IMR-90 (cell line): ENCODE data around the gene RELN. TPM values are rescaled to one million over a fixed set of nuclear protein-coding genes. Genes with fewer than 3 reads are reported as not detected.

ENCODE experiments used
- ATAC-seq: fragments of 200-7000 bp; cut with Tn5 transposase; 2 replicates; pipeline ENCODE4 v1.9.1; 2020; ENCODE audit warnings: low read depth, mild to moderate bottlenecking, moderate library complexity
- BruUV-seq: library from RNA; stranded (reverse); fragments of 400-500 nt; replicated peaks from 2 replicates; lab custom pipeline; 2021; lab: Mats Ljungman, UMichigan
- CTCF ChIA-PET: fragments of 300-600 bp; formaldehyde crosslinking; extraction: SDS; loops from one replicate; lab custom pipeline; 2021; ENCODE audit warnings: antibody characterized with exemption; lab: Yijun Ruan, JAX
- POLR2A ChIA-PET: fragments of 300-600 bp; sonication (Branson Sonifier 250); formaldehyde crosslinking; loops from one replicate; lab custom pipeline; 2022; ENCODE audit warnings: antibody characterized with exemption; ENCODE audit not compliant: unreplicated experiment; lab: Charles Lee
- DNase-seq: peaks from one replicate; pipeline ENCODE4 v3.0.0; 2013
- H2AFZ ChIP-seq: replicated peaks from 2 replicates; pipeline ENCODE3; 2013; ENCODE audit warnings: low read length, mild to moderate bottlenecking; ENCODE audit not compliant: poor library complexity
- H2AK5ac ChIP-seq: 2 replicates; pipeline ENCODE4 v1.6.1; 2013; ENCODE audit warnings: low read depth, low read length, inconsistent platforms
- H2AK9ac ChIP-seq: replicated peaks from 2 replicates; pipeline ENCODE3; 2013; ENCODE audit warnings: mild to moderate bottlenecking, low read depth, low read length, moderate library complexity; ENCODE audit not compliant: poor library complexity
- H2BK120ac ChIP-seq: 2 replicates; pipeline ENCODE4 v1.6.1; 2013; ENCODE audit warnings: low read depth, low read length, inconsistent platforms
- H2BK15ac ChIP-seq: 3 replicates; pipeline ENCODE4 v1.6.1; 2013; ENCODE audit warnings: low read depth, low read length, inconsistent platforms
- H2BK20ac ChIP-seq: 2 replicates; pipeline ENCODE4 v1.6.1; 2013; ENCODE audit warnings: low read depth, mild to moderate bottlenecking, inconsistent platforms, low read length, moderate library complexity
- H2BK5ac ChIP-seq: 2 replicates; pipeline ENCODE4 v1.6.1; 2013; ENCODE audit warnings: mild to moderate bottlenecking, low read depth, low read length, inconsistent platforms; ENCODE audit not compliant: poor library complexity, severe bottlenecking
- H3K14ac ChIP-seq: replicated peaks from 2 replicates; pipeline ENCODE4 v1.6.1; 2013; ENCODE audit warnings: low read depth, low read length, inconsistent platforms
- H3K18ac ChIP-seq: 2 replicates; pipeline ENCODE4 v1.6.1; 2013; ENCODE audit warnings: low read depth, low read length, control low read depth
- H3K23ac ChIP-seq: 2 replicates; pipeline ENCODE4 v1.6.1; 2013; ENCODE audit warnings: low read depth, low read length, inconsistent platforms
- H3K27ac ChIP-seq: 2 replicates; pipeline ENCODE4 v1.5.1; 2013; ENCODE audit warnings: mild to moderate bottlenecking, control low read depth, low read length; ENCODE audit not compliant: insufficient read depth
- H3K27me3 ChIP-seq: 2 replicates; pipeline ENCODE4 v1.6.1; 2013; ENCODE audit warnings: low read length; ENCODE audit not compliant: control insufficient read depth, insufficient read depth
- H3K36me3 ChIP-seq: 2 replicates; pipeline ENCODE4 v1.6.1; 2013; ENCODE audit warnings: low read length, mixed read lengths; ENCODE audit not compliant: control insufficient read depth, insufficient read depth
- H3K4ac ChIP-seq: 2 replicates; pipeline ENCODE4 v1.6.1; 2013; ENCODE audit warnings: low read depth, low read length, inconsistent platforms
- H3K4me1 ChIP-seq: 2 replicates; pipeline ENCODE4 v1.6.1; 2013; ENCODE audit warnings: low read length, mixed read lengths; ENCODE audit not compliant: control insufficient read depth, insufficient read depth
- H3K4me2 ChIP-seq: 2 replicates; pipeline ENCODE4 v1.6.1; 2013; ENCODE audit warnings: low read depth, mild to moderate bottlenecking, control low read depth, low read length, moderate library complexity
- H3K4me3 ChIP-seq: 2 replicates; pipeline ENCODE4 v1.5.1; 2013; ENCODE audit warnings: low read depth, mild to moderate bottlenecking, control low read depth, low read length, moderate library complexity; ENCODE audit not compliant: insufficient read depth
- H3K56ac ChIP-seq: 2 replicates; pipeline ENCODE4 v1.6.1; 2013; ENCODE audit warnings: low read length, inconsistent platforms; ENCODE audit not compliant: insufficient read depth; ENCODE audit errors: extremely low read depth
- H3K79me1 ChIP-seq, 2 experiments: 2 replicates each; pipeline ENCODE4 v1.6.1; 2013; ENCODE audit warnings: low read length in 2 of 2, inconsistent platforms in 1 of 2, low read depth in 1 of 2
- H3K9ac ChIP-seq: 2 replicates; pipeline ENCODE4 v1.6.1; 2013; ENCODE audit warnings: low read depth, low read length, control low read depth
- H3K9me1 ChIP-seq: 2 replicates; pipeline ENCODE4 v1.6.1; 2013; ENCODE audit warnings: low read length, inconsistent platforms; ENCODE audit not compliant: insufficient read depth
- H3K9me3 ChIP-seq: 2 replicates; pipeline ENCODE4 v1.6.1; 2013; ENCODE audit warnings: low read length; ENCODE audit not compliant: control insufficient read depth, insufficient read depth
- H4K20me1 ChIP-seq: 2 replicates; pipeline ENCODE4 v1.6.1; 2013; ENCODE audit warnings: low read length, inconsistent platforms; ENCODE audit not compliant: insufficient read depth
- H4K5ac ChIP-seq: 2 replicates; pipeline ENCODE4 v1.6.1; 2013; ENCODE audit warnings: mild to moderate bottlenecking, low read depth, low read length, control low read depth
- H4K8ac ChIP-seq, 2 experiments: 2 replicates each; pipeline ENCODE4 v1.6.1; 2013; ENCODE audit warnings: low read depth in 2 of 2, low read length in 2 of 2, control low read depth in 1 of 2, inconsistent platforms in 1 of 2
- H4K91ac ChIP-seq: 2 replicates; pipeline ENCODE4 v1.6.1; 2013; ENCODE audit warnings: low read depth, low read length, inconsistent platforms; ENCODE audit not compliant: insufficient read depth
- BHLHE40 ChIP-seq: fragments of 150-350 bp; IDR thresholded peaks from 2 replicates; pipeline ENCODE4 v1.6.1; 2016; ENCODE audit warnings: mild to moderate bottlenecking, low read depth, low read length
- CEBPB ChIP-seq: IDR thresholded peaks from 2 replicates; pipeline ENCODE4 v1.6.1; 2012; ENCODE audit warnings: low read depth, low read length, improper control_type of control experiment
- CHD1 ChIP-seq: IDR thresholded peaks from 2 replicates; pipeline ENCODE4 v1.6.1; 2012; ENCODE audit warnings: low read depth, low read length, improper control_type of control experiment
- FOS ChIP-seq: fragments of 150-350 bp; IDR thresholded peaks from 2 replicates; pipeline ENCODE4 v1.6.1; 2016; ENCODE audit warnings: low read depth, low read length
- MAFK ChIP-seq: IDR thresholded peaks from 2 replicates; pipeline ENCODE4 v1.6.1; 2012; ENCODE audit warnings: low read depth, low read length, improper control_type of control experiment
- MAZ ChIP-seq: IDR thresholded peaks from 2 replicates; pipeline ENCODE4 v1.6.1; 2012; ENCODE audit warnings: low read depth, mild to moderate bottlenecking, low read length, improper control_type of control experiment, moderate library complexity, borderline replicate concordance
- MXI1 ChIP-seq: IDR thresholded peaks from 2 replicates; pipeline ENCODE4 v1.6.1; 2012; ENCODE audit warnings: low read depth, mild to moderate bottlenecking, low read length, moderate library complexity, borderline replicate concordance
- NFE2L2 ChIP-seq: fragments of 150-350 bp; IDR thresholded peaks from 2 replicates; pipeline ENCODE4 v1.6.1; 2016; ENCODE audit warnings: low read depth, mild to moderate bottlenecking, low read length
- POLR2A ChIP-seq: IDR thresholded peaks from 2 replicates; pipeline ENCODE4 v1.6.1; 2012; ENCODE audit warnings: mild to moderate bottlenecking, low read depth, low read length
- RFX5 ChIP-seq: IDR thresholded peaks from 2 replicates; pipeline ENCODE4 v1.8.0; 2012; ENCODE audit warnings: low read depth, mild to moderate bottlenecking, low read length, moderate library complexity
- SMC3 ChIP-seq: fragments of 150-350 bp; IDR thresholded peaks from 2 replicates; pipeline ENCODE4 v1.6.1; 2016; ENCODE audit warnings: low read depth, mild to moderate bottlenecking, antibody characterized with exemption, low read length, moderate library complexity
- WGBS, 2 experiments: methylation state at CpG; one replicate each; pipeline versions ENCODE4 v1.1.5 to v1.1.7; 2013; ENCODE audit warnings: missing lambda C conversion rate in 2 of 2; ENCODE audit not compliant: insufficient read length in 1 of 2; ENCODE audit errors: extremely low coverage in 2 of 2; 5-methylcytosine and 5-hydroxymethylcytosine counted together
- dilution Hi-C: fragments of 300-500 bp; cut with HindIII; formaldehyde crosslinking; loops from one replicate; pipeline ENCODE4 v1.14.3; 2018; ENCODE audit warnings: low sequenced_read_pairs; ENCODE audit not compliant: unreplicated experiment
- in situ Hi-C: fragments of 300-500 bp; cut with MboI; formaldehyde crosslinking; loops from 3 replicates; pipeline ENCODE4 v1.14.3; 2019; ENCODE audit warnings: low sequenced_read_pairs, inconsistent platforms, mixed read lengths
- intact Hi-C: fragments of 100-400 bp; cut with micrococcal nuclease; formaldehyde crosslinking; loops from 2 replicates; pipeline ENCODE4 v1.10.0; 2022
- polyA plus RNA-seq, 3 experiments: library from polyadenylated mRNA; depleted of rRNA; stranded (reverse); fragments of >200 nt; gene quantifications; 2 replicates each; pipeline ENCODE4 v1.2.3, GENCODE V29; 2012; ENCODE audit warnings: low replicate concordance in 1 of 3
- total RNA-seq: library from RNA; depleted of rRNA; stranded (reverse); fragments of >200 nt; gene quantifications from 2 replicates; pipeline ENCODE4 v1.2.3, GENCODE V29; 2012
- TF ChIP-seq, protein P1 (sequence below): fragments of 150-350 bp; IDR thresholded peaks from 2 replicates; pipeline ENCODE4 v1.6.1; 2017; ENCODE audit warnings: mild to moderate bottlenecking, antibody characterized with exemption, low read length, low read depth
- TF ChIP-seq, protein P2 (sequence below): conservative IDR thresholded peaks from 2 replicates; pipeline ENCODE4 v1.5.1; 2012; ENCODE audit warnings: mild to moderate bottlenecking, low read depth, low read length, improper control_type of control experiment
- TF ChIP-seq, protein P3 (sequence below): fragments of 150-350 bp; IDR thresholded peaks from 2 replicates; pipeline ENCODE4 v1.6.1; 2016; ENCODE audit warnings: low read depth, mild to moderate bottlenecking, low read length, moderate library complexity, borderline replicate concordance

Gene RELN
- total and polyA plus RNA-seq, 2 of the 4 experiments (the other 2 are of a cell fraction) = 14.7 to 23.7 TPM

DNA sequence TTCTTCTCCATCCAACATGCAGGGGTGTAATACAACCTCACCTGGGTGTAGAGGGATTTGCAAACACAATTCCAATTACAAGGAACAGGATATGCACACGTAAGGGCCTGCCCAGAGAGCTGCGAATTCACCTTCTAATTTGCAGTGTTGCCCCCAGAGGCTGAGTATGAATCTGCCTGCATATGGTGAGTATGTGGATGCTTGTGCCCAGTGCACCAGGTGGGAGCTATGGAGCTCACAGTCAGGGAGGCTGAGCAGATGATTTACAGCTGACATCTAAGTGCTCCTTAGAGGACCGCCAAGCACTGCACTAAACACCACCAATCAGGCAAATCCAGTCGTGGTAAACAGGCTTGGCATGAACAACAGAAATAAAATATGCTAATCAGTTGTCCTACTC is 132.0 kb downstream of the RELN start:
- no peak overlapping the region; the same call in 1 of the 2 replicates for H3K23ac ChIP-seq
- H4K91ac ChIP-seq = peak overlapping the region; percentile 63; the same call in 1 of the 2 replicates
- intact Hi-C loops = no loop called here
- H2AK9ac ChIP-seq = peak overlapping the region; percentile 42
- peaks cover 4% of the 10 kb centered on the region for H3K4me1 ChIP-seq
- no peak overlapping the region for H3K4me2 ChIP-seq
- peaks cover 0 to 4% of the 10 kb centered on the region in 2 experiments; a peak in 1 of 4 replicates for H3K79me1 ChIP-seq
- H3K9me1 ChIP-seq = peaks cover 4% of the 10 kb centered on the region; the same call in 1 of the 2 replicates
- peak overlapping the region; percentile 32 for H2AFZ ChIP-seq
- H4K5ac ChIP-seq = no peak overlapping the region; the same call in 1 of the 2 replicates
- no TSS peak for BruUV-seq
- peak overlapping the region; percentile 45; the same call in 1 of the 2 replicates for H2BK20ac ChIP-seq
- ChIA-PET POLR2A (no interaction called here), CTCF (no interaction called here)
- H2BK120ac ChIP-seq = peak overlapping the region; percentile 54
- H3K18ac ChIP-seq = no peak overlapping the region; the same call in 1 of the 2 replicates
- DNase-seq (no peak), ATAC-seq (no peak)
- H3K4me3 ChIP-seq = no peak overlapping the region
- H2BK5ac ChIP-seq = peak overlapping the region; percentile 26
- H3K4ac ChIP-seq = peak overlapping the region; percentile 56
- TF ChIP-seq RFX5 (no peak), FOS (no peak), SMC3 (no peak), MXI1 (no peak), POLR2A (no peak), BHLHE40 (no peak), MAZ (no peak), NFE2L2 (no peak), MAFK (no peak), CEBPB (no peak), CHD1 (no peak)
- TF ChIP-seq, protein P1, sequence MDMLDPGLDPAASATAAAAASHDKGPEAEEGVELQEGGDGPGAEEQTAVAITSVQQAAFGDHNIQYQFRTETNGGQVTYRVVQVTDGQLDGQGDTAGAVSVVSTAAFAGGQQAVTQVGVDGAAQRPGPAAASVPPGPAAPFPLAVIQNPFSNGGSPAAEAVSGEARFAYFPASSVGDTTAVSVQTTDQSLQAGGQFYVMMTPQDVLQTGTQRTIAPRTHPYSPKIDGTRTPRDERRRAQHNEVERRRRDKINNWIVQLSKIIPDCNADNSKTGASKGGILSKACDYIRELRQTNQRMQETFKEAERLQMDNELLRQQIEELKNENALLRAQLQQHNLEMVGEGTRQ = no peak
- TF ChIP-seq, protein P2, sequence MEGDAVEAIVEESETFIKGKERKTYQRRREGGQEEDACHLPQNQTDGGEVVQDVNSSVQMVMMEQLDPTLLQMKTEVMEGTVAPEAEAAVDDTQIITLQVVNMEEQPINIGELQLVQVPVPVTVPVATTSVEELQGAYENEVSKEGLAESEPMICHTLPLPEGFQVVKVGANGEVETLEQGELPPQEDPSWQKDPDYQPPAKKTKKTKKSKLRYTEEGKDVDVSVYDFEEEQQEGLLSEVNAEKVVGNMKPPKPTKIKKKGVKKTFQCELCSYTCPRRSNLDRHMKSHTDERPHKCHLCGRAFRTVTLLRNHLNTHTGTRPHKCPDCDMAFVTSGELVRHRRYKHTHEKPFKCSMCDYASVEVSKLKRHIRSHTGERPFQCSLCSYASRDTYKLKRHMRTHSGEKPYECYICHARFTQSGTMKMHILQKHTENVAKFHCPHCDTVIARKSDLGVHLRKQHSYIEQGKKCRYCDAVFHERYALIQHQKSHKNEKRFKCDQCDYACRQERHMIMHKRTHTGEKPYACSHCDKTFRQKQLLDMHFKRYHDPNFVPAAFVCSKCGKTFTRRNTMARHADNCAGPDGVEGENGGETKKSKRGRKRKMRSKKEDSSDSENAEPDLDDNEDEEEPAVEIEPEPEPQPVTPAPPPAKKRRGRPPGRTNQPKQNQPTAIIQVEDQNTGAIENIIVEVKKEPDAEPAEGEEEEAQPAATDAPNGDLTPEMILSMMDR = no peak
- TF ChIP-seq, protein P3, sequence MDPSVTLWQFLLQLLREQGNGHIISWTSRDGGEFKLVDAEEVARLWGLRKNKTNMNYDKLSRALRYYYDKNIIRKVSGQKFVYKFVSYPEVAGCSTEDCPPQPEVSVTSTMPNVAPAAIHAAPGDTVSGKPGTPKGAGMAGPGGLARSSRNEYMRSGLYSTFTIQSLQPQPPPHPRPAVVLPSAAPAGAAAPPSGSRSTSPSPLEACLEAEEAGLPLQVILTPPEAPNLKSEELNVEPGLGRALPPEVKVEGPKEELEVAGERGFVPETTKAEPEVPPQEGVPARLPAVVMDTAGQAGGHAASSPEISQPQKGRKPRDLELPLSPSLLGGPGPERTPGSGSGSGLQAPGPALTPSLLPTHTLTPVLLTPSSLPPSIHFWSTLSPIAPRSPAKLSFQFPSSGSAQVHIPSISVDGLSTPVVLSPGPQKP = no peak
- in situ Hi-C loops = no loop called here
- no peak overlapping the region; the same call in 1 of the 2 replicates for H2AK5ac ChIP-seq
- 0 out of 3 replicates have a peak overlapping the region, but pooled peaks have one; percentile 26 for H2BK15ac ChIP-seq
- H4K8ac ChIP-seq = peak overlapping the region in 1 of 2 experiments; percentile 39; a peak in 1 of 4 replicates
- H3K56ac ChIP-seq = no peak overlapping the region
- H3K36me3 ChIP-seq = no peaks in the 10 kb centered on the region
- WGBS, 2 experiments = no CpG with 5 or more reads among the region's 4 CpGs
- H3K14ac ChIP-seq = peak overlapping the region; percentile 71
- dilution Hi-C loops = no loop called here
- H3K9me3 ChIP-seq = no peaks in the 10 kb centered on the region
- H4K20me1 ChIP-seq = no peaks in the 10 kb centered on the region
- H3K9ac ChIP-seq = no peak overlapping the region
- no peak overlapping the region for H3K27ac ChIP-seq
- H3K27me3 ChIP-seq = no peaks in the 10 kb centered on the region
